Endodermal cell (in vitro differentiated cells): ENCODE measurements around the gene TEX22. TPM values are rescaled to one million over a fixed set of nuclear protein-coding genes. Genes with fewer than 3 reads are reported as not detected.
A peak's percentile ranks its signal among the peaks of the same experiment; 100 is the strongest.

ENCODE experiments used
- DNase-seq: peaks from one replicate; pipeline ENCODE4 v3.0.0-alpha.2; 2017
- H3K27ac ChIP-seq: 2 replicates; pipeline ENCODE4 v1.5.1; 2013; ENCODE audit warnings: mild to moderate bottlenecking, low read depth, low read length, moderate library complexity
- H3K27me3 ChIP-seq: 2 replicates; pipeline ENCODE4 v1.6.1; 2013; ENCODE audit warnings: mild to moderate bottlenecking, low read length, moderate library complexity; ENCODE audit not compliant: insufficient read depth, control insufficient read depth, poor library complexity, severe bottlenecking
- H3K36me3 ChIP-seq: 2 replicates; pipeline ENCODE4 v1.7.0; 2013; ENCODE audit warnings: mild to moderate bottlenecking, low read length, moderate library complexity; ENCODE audit not compliant: control insufficient read depth, insufficient read depth
- H3K4me1 ChIP-seq: one replicate; pipeline ENCODE4 v1.7.0; 2013; ENCODE audit warnings: low read length; ENCODE audit not compliant: control insufficient read depth, insufficient read depth
- H3K4me3 ChIP-seq: 2 replicates; pipeline ENCODE4 v1.5.1; 2013; ENCODE audit warnings: mild to moderate bottlenecking, low read length, moderate library complexity
- H3K9ac ChIP-seq: 2 replicates; pipeline ENCODE4 v1.6.1; 2013; ENCODE audit warnings: mild to moderate bottlenecking, low read length, moderate library complexity; ENCODE audit not compliant: poor library complexity, severe bottlenecking; ENCODE audit errors: extremely low read depth
- H3K9me3 ChIP-seq: 2 replicates; pipeline ENCODE4 v1.6.1; 2013; ENCODE audit warnings: mild to moderate bottlenecking, low read length, moderate library complexity; ENCODE audit not compliant: control insufficient read depth
- H3K27ac Mint-ChIP-seq: 2 replicates; pipeline ENCODE4 v1.8.0; 2020; ENCODE audit warnings: mixed read lengths
- H3K27me3 Mint-ChIP-seq: 2 replicates; pipeline ENCODE4 v1.8.0; 2021; ENCODE audit warnings: mild to moderate bottlenecking, mixed read lengths; ENCODE audit not compliant: insufficient read depth
- H3K36me3 Mint-ChIP-seq: 2 replicates; pipeline ENCODE4 v1.8.0; 2020; ENCODE audit warnings: low read depth, mixed read lengths
- H3K4me1 Mint-ChIP-seq: 2 replicates; pipeline ENCODE4 v1.8.0; 2020; ENCODE audit warnings: mixed read lengths
- H3K4me3 Mint-ChIP-seq: 2 replicates; pipeline ENCODE4 v1.8.0; 2020; ENCODE audit warnings: mild to moderate bottlenecking, moderate library complexity, mixed read lengths
- H3K9me3 Mint-ChIP-seq: 2 replicates; pipeline ENCODE4 v1.8.0; 2020; ENCODE audit warnings: mild to moderate bottlenecking, mixed read lengths
- WGBS, 2 experiments: methylation state at CpG; one replicate each; pipeline versions ENCODE4 v1.1.5 to v1.1.7; 2013; ENCODE audit warnings: missing lambda C conversion rate in 2 of 2, mixed read lengths in 1 of 2; ENCODE audit not compliant: insufficient coverage in 1 of 2, insufficient read length in 1 of 2; 5-methylcytosine and 5-hydroxymethylcytosine counted together
- total RNA-seq, 2 donors: library from RNA; stranded (reverse); fragmentation: NEBNext Ultra II Directional in 1 of 2; extraction: Animal tissue kit (Norgen Biotek cat#: 25700) in 1 of 2; gene quantifications; 2 replicates in 1 of 2; 3 replicates in 1 of 2; pipeline ENCODE4 v1.2.1, GENCODE V29; 2021
- TF ChIP-seq, protein P1 (sequence below): fragments of 200-600 bp; sonication (generic); conservative IDR thresholded peaks from 2 replicates; pipeline ENCODE4 v1.5.0; 2021; ENCODE audit warnings: antibody characterized with exemption, mild to moderate bottlenecking

Gene TEX22
- total RNA-seq, 2 donors from 2014 or later = 1.9 to 3.5 TPM

- Histone ChIP-seq H3K4me3 (peak overlapping the region; percentile 80), H3K4me1 (no peaks in the 10 kb centered on the region), H3K36me3 (peaks cover 23% of the 10 kb centered on the region), H3K9ac (peak overlapping the region; percentile 38), H3K27me3 (no peaks in the 10 kb centered on the region), H3K27ac (no peak overlapping the region), H3K9me3 (peaks cover 25% of the 10 kb centered on the region)
- peaks cover 45% of the 10 kb centered on the region for H3K36me3 Mint-ChIP-seq
- TF ChIP-seq, protein P1, sequence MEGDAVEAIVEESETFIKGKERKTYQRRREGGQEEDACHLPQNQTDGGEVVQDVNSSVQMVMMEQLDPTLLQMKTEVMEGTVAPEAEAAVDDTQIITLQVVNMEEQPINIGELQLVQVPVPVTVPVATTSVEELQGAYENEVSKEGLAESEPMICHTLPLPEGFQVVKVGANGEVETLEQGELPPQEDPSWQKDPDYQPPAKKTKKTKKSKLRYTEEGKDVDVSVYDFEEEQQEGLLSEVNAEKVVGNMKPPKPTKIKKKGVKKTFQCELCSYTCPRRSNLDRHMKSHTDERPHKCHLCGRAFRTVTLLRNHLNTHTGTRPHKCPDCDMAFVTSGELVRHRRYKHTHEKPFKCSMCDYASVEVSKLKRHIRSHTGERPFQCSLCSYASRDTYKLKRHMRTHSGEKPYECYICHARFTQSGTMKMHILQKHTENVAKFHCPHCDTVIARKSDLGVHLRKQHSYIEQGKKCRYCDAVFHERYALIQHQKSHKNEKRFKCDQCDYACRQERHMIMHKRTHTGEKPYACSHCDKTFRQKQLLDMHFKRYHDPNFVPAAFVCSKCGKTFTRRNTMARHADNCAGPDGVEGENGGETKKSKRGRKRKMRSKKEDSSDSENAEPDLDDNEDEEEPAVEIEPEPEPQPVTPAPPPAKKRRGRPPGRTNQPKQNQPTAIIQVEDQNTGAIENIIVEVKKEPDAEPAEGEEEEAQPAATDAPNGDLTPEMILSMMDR = no peak
- H3K27me3 Mint-ChIP-seq = peaks cover 20% of the 10 kb centered on the region
- WGBS, 2 experiments = 91 to 93% methylated on average over 7 to 13 of the region's 13 CpGs
- H3K4me1 Mint-ChIP-seq = no peaks in the 10 kb centered on the region
- DNase-seq = no peak
- peak overlapping the region; percentile 59 for H3K4me3 Mint-ChIP-seq
- H3K9me3 Mint-ChIP-seq = peaks cover 40% of the 10 kb centered on the region
- H3K27ac Mint-ChIP-seq = no peak overlapping the region
These were observed 897 bp upstream of the TEX22 start for GRCh38 chr14:105397350-105397931.

GRCh38 chr14:105398726-105399465 lies 558 bp downstream of the TEX22 start:
- H3K4me1 ChIP-seq = no peaks in the 10 kb centered on the region
- peak overlapping the region; percentile 80 for H3K4me3 ChIP-seq
- peaks cover 23% of the 10 kb centered on the region for H3K36me3 ChIP-seq
- Mint-ChIP-seq H3K9me3 (peaks cover 53% of the 10 kb centered on the region), H3K27ac (no peak overlapping the region), H3K36me3 (peaks cover 37% of the 10 kb centered on the region), H3K4me3 (peak overlapping the region; percentile 59), H3K4me1 (no peaks in the 10 kb centered on the region), H3K27me3 (peaks cover 30% of the 10 kb centered on the region)
- TF ChIP-seq, protein P1 = no peak
- 50 to 65% methylated on average over 13 to 41 of the region's 41 CpGs for WGBS, 2 experiments
- H3K27me3 ChIP-seq = no peaks in the 10 kb centered on the region
- H3K27ac ChIP-seq = no peak overlapping the region
- no peak for DNase-seq
- H3K9me3 ChIP-seq = peaks cover 28% of the 10 kb centered on the region
- peak overlapping the region; percentile 38 for H3K9ac ChIP-seq

GRCh38 chr14:105399466-105399775 lies 1.1 kb downstream of the TEX22 start:
- WGBS, 2 experiments = 98 to 100% methylated on average over 5 to 8 of the region's 8 CpGs

More at GRCh38 chr14:105399466-105399775, 1.1 kb downstream of the TEX22 start:
- TF ChIP-seq, protein P1 = no peak
- H3K4me3 ChIP-seq = peak overlapping the region; percentile 80
- peaks cover 23% of the 10 kb centered on the region for H3K36me3 ChIP-seq
- H3K9me3 Mint-ChIP-seq = peaks cover 58% of the 10 kb centered on the region
- H3K36me3 Mint-ChIP-seq = peaks cover 37% of the 10 kb centered on the region
- no peaks in the 10 kb centered on the region for H3K27me3 ChIP-seq
- no peak overlapping the region for H3K27ac ChIP-seq
- peaks cover 35% of the 10 kb centered on the region for H3K27me3 Mint-ChIP-seq
- no peak overlapping the region for H3K27ac Mint-ChIP-seq
- H3K4me3 Mint-ChIP-seq = peak overlapping the region; percentile 59
- H3K9me3 ChIP-seq = peaks cover 33% of the 10 kb centered on the region
- no peaks in the 10 kb centered on the region for H3K4me1 Mint-ChIP-seq
- no peaks in the 10 kb centered on the region for H3K4me1 ChIP-seq
- DNase-seq = no peak
- H3K9ac ChIP-seq = no peak overlapping the region
